Right forelimb (tissue), 1 donor: ENCODE data around the gene FKBP3.
"Not testable (repeated sequence)": the region's sequence is repeated elsewhere in the genome, so short reads cannot be mapped to it uniquely, and the experiment has no call there.

Experiments used
- DNase-seq: peaks from one replicate; pipeline ENCODE4 v3.0.0-alpha.2; 2018

Gene FKBP3

GRCh38 chr14:45134051-45134958 is at the start of gene FKBP3:
FKBP3 (minus strand) TSS chr14:45134481; CDS start chr14:45134456, 25 bp downstream.
- peak; percentile 96 for DNase-seq

- DNase-seq = no peak
These were observed 47.5 kb upstream of the FKBP3 start for GRCh38 chr14:45181806-45182205.

- DNase-seq = no peak
These were observed 47.0 kb upstream of the FKBP3 start for GRCh38 chr14:45181329-45181728.

GRCh38 chr14:45177076-45177475 is 42.8 kb upstream of the FKBP3 start:
- no peak for DNase-seq

GRCh38 chr14:45169906-45170305 is 35.6 kb upstream of the FKBP3 start:
- no peak for DNase-seq

- DNase-seq = no peak
These were observed 21.8 kb upstream of the FKBP3 start for GRCh38 chr14:45156067-45156466.

- DNase-seq = no peak
These were observed 16.2 kb upstream of the FKBP3 start for GRCh38 chr14:45150386-45150890.

- no peak for DNase-seq
These were observed 15.3 kb upstream of the FKBP3 start for GRCh38 chr14:45149602-45150001.

GRCh38 chr14:45145214-45145613 is 10.9 kb upstream of the FKBP3 start:
- no peak for DNase-seq

- DNase-seq = no peak
These were observed 10.4 kb upstream of the FKBP3 start for GRCh38 chr14:45144658-45145057.

- not testable (repeated sequence) for DNase-seq
These were observed 7.8 kb upstream of the FKBP3 start for GRCh38 chr14:45142083-45142482.

GRCh38 chr14:45140661-45141187 is 6.4 kb upstream of the FKBP3 start:
- no peak for DNase-seq

- no peak for DNase-seq
These were observed 2.1 kb upstream of the FKBP3 start for GRCh38 chr14:45136399-45136798.

- peak; percentile 96 for DNase-seq
These were observed 1.5 kb upstream of the FKBP3 start, which contains the start of gene FANCM for GRCh38 chr14:45135659-45136395. FANCM (plus strand) TSS chr14:45135930; CDS start chr14:45136032, 102 bp downstream.

GRCh38 chr14:45135156-45135555 is 875 bp upstream of the FKBP3 start:
- no peak for DNase-seq

- no peak for DNase-seq
These were observed 614 bp downstream of the FKBP3 start for GRCh38 chr14:45133683-45134050.

GRCh38 chr14:45128963-45129629 is 5.2 kb downstream of the FKBP3 start:
- no peak for DNase-seq

- no peak for DNase-seq
These were observed 8.5 kb downstream of the FKBP3 start for GRCh38 chr14:45125754-45126153.

- DNase-seq = no peak
These were observed 11.0 kb downstream of the FKBP3 start for GRCh38 chr14:45123271-45123670.

- no peak for DNase-seq
These were observed 14.2 kb downstream of the FKBP3 start for GRCh38 chr14:45120096-45120495.

- no peak for DNase-seq
These were observed 15.7 kb downstream of the FKBP3 start for GRCh38 chr14:45118594-45118993.

- no peak for DNase-seq
These were observed 20.0 kb downstream of the FKBP3 start for GRCh38 chr14:45114327-45114726.
